Measurements from ENCODE around the gene RANBP10. TPM values are rescaled to one million over a fixed set of nuclear protein-coding genes. Genes with fewer than 3 reads are reported as not detected.

Gene RANBP10
- total RNA-seq, 2 donors from 2014 or later = 7.8 to 8.9 TPM

DNA sequence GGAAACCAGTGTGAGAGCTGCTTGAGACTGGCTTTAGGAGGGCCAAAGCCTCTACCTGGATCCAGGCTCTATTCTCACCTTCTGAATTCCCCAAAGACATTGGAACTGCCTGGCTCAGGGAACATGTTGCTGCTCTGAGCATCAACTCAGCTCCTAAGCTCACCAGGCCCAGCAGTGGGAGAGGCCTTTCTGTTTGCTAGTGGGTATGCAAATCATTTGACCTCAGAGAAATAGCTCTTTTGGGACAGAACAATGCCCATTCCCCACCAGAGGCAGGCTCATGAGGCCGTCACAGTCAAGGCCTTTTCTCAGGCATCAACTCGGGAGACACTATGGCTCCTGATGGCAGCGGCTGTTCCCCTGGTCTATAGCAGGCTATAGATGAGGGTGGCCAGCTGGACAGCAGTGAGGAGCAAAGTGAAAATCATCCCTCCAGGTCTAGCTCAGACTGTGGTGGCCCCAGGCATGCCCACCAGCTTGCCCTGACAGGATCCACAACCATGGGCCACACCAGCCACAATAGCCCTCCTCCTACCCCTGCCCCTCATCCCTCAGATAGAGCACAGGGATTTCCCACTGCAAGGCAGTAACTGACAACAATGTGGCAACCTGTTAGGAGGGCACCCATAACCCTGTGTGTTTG is 56.8 kb downstream of the RANBP10 start:
- Histone ChIP-seq H3K36me3 (no peaks in the 10 kb centered on the region), H3K4me3 (no peak overlapping the region), H3K27ac (no peak overlapping the region), H3K27me3 (no peaks in the 10 kb centered on the region), H3K4me1 (no peaks in the 10 kb centered on the region), H3K9me3 (no peaks in the 10 kb centered on the region)
- DNase-seq (ENCODE audit: low spot score) = no peak
- TF ChIP-seq, protein P1, sequence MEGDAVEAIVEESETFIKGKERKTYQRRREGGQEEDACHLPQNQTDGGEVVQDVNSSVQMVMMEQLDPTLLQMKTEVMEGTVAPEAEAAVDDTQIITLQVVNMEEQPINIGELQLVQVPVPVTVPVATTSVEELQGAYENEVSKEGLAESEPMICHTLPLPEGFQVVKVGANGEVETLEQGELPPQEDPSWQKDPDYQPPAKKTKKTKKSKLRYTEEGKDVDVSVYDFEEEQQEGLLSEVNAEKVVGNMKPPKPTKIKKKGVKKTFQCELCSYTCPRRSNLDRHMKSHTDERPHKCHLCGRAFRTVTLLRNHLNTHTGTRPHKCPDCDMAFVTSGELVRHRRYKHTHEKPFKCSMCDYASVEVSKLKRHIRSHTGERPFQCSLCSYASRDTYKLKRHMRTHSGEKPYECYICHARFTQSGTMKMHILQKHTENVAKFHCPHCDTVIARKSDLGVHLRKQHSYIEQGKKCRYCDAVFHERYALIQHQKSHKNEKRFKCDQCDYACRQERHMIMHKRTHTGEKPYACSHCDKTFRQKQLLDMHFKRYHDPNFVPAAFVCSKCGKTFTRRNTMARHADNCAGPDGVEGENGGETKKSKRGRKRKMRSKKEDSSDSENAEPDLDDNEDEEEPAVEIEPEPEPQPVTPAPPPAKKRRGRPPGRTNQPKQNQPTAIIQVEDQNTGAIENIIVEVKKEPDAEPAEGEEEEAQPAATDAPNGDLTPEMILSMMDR (IDR thresholded peaks at IDR 0.05) = no peak

DNA sequence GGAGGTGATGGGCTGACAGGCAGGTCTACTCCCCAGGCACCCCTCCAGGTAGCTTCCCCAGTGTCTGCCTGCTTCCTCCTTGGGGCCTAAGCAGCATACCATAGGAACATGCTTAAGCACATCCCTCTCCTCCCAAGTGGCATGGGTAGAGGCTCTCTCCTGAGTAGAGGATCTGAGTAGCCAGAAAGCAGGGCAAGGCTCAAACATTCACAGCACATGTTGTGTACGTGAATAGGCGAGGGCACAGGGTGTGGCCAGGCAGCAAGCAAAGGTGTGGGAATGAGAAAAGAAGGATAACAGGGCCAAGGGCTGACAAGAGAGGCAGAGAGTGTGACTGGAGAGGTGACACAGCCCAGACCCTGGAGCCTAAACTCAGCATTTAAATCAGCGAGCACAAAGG is 57.5 kb downstream of the RANBP10 start:
- Histone ChIP-seq H3K4me3 (no peak overlapping the region), H3K36me3 (peaks cover 4% of the 10 kb centered on the region), H3K27ac (no peak overlapping the region), H3K9me3 (no peaks in the 10 kb centered on the region), H3K4me1 (no peaks in the 10 kb centered on the region), H3K27me3 (no peaks in the 10 kb centered on the region)
- TF ChIP-seq, protein P1 (IDR thresholded peaks at IDR 0.05) = no peak
- no peak for DNase-seq (ENCODE audit: low spot score)

DNA sequence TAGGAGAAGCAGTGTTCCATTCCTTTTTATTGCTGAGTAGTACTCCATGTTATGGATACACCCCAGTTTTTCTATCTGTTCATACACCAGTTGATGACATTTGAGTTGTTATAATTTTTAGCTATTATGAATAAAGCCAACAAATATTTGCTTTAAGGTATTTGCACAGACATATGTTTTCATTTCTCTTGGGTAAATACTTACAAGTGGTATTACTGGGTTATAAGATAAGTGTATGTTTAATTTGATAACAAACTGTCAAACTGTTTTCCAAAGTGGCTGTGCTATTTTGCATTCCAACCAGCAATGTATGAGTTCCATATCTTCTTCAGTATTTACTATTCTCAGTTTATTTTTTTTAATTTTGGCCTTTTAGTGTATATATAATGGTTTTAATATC is 59.5 kb downstream of the RANBP10 start:
- Histone ChIP-seq H3K4me3 (no peak overlapping the region), H3K36me3 (peaks cover 22% of the 10 kb centered on the region), H3K27ac (no peak overlapping the region), H3K4me1 (no peaks in the 10 kb centered on the region), H3K27me3 (no peaks in the 10 kb centered on the region), H3K9me3 (no peaks in the 10 kb centered on the region)
- TF ChIP-seq, protein P1 (IDR thresholded peaks at IDR 0.05) = no peak
- no peak for DNase-seq (ENCODE audit: low spot score)

DNA sequence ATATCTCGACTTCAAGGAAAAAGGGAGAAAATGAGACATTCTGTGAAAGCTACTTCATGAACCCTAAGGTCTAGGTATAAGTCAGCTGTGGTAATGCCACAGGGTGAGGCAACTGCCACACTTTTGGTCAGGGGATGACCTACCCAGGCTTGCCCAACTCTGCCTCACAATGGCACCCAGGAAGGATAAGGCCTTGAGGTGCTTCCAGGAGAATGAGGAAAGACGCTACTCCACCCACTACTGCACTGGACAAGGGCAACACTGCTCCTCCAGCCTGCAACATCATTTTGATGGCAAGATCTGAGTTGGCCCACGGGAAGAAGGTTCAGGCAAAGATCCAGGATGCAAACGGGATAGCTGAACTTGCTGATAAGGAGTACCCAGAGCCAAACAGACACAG is 65.2 kb downstream of the RANBP10 start:
- Histone ChIP-seq H3K36me3 (peaks cover 53% of the 10 kb centered on the region), H3K27me3 (no peaks in the 10 kb centered on the region), H3K4me1 (no peaks in the 10 kb centered on the region), H3K4me3 (no peak overlapping the region), H3K9me3 (no peaks in the 10 kb centered on the region), H3K27ac (no peak overlapping the region)
- DNase-seq (ENCODE audit: low spot score) = no peak
- TF ChIP-seq, protein P1 (IDR thresholded peaks at IDR 0.05) = no peak

DNA sequence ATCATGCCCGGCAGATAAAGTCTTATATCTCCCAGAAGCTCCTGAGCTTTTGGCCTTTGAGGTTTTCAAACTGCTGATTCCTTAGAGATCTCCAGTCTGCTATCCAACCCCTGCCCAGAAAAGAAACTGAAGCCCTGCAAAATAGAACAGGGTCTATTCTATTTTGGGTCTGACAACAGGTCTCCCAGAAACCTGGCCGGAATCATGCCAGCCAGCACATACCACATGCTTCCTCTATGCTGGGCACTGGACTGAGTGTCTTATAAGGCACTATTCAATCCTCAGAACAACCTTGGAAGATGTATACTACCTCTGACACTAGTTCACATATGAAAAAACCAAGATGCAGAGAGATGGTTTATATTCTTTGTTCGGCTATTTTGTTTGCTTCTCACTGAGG is 66.0 kb downstream of the RANBP10 start:
- H3K4me3 ChIP-seq = no peak overlapping the region
- no peaks in the 10 kb centered on the region for H3K9me3 ChIP-seq
- peaks cover 53% of the 10 kb centered on the region for H3K36me3 ChIP-seq
- H3K4me1 ChIP-seq = no peaks in the 10 kb centered on the region
- no peak overlapping the region for H3K27ac ChIP-seq
- H3K27me3 ChIP-seq = no peaks in the 10 kb centered on the region
- TF ChIP-seq, protein P1 (IDR thresholded peaks at IDR 0.05) = no peak
- no peak for DNase-seq (ENCODE audit: low spot score)

DNA sequence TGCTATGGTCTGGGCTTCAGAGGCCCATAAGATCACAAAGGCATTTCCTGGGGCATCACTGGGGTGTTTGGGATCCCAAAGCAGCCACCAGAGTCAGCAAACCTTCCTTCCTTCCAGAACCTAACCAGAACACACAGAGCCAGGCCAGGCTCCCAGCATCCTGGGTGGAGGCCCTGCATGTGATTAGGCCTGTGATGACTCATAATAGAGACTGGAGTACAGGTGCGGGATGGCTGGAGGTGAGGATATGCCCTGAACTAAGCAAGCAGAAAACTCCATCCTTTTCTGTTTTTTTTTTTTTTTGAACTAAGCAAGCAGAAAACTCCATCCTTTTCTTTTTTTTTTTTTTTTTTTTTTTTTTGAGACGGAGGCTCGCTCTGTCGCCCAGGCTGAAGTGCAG is 69.5 kb downstream of the RANBP10 start:
- Histone ChIP-seq H3K4me3 (no peak overlapping the region), H3K9me3 (no peaks in the 10 kb centered on the region), H3K27ac (no peak overlapping the region), H3K36me3 (peaks cover 41% of the 10 kb centered on the region), H3K27me3 (no peaks in the 10 kb centered on the region), H3K4me1 (no peaks in the 10 kb centered on the region)
- TF ChIP-seq, protein P1 (IDR thresholded peaks at IDR 0.05) = no peak
- no peak for DNase-seq (ENCODE audit: low spot score)

Measured in right atrium auricular region (tissue), 2 donors.